Measurements from ENCODE around the gene FAM222B.

GRCh38 chr17:28716740-28717577, 125.6 kb downstream of the FAM222B start:
- TF ChIP-seq, protein P1, sequence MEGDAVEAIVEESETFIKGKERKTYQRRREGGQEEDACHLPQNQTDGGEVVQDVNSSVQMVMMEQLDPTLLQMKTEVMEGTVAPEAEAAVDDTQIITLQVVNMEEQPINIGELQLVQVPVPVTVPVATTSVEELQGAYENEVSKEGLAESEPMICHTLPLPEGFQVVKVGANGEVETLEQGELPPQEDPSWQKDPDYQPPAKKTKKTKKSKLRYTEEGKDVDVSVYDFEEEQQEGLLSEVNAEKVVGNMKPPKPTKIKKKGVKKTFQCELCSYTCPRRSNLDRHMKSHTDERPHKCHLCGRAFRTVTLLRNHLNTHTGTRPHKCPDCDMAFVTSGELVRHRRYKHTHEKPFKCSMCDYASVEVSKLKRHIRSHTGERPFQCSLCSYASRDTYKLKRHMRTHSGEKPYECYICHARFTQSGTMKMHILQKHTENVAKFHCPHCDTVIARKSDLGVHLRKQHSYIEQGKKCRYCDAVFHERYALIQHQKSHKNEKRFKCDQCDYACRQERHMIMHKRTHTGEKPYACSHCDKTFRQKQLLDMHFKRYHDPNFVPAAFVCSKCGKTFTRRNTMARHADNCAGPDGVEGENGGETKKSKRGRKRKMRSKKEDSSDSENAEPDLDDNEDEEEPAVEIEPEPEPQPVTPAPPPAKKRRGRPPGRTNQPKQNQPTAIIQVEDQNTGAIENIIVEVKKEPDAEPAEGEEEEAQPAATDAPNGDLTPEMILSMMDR (conservative IDR thresholded peaks at IDR 0.05; ENCODE audit: low read depth, low read length): no peak
- TF ChIP-seq POLR2A (IDR thresholded peaks at IDR 0.05; ENCODE audit: low read depth, low read length) (no peak), RFX5 (IDR thresholded peaks at IDR 0.05; ENCODE audit: low read depth, low read length) (no peak), NFE2L2 (IDR thresholded peaks at IDR 0.05; ENCODE audit: low read depth, low read length) (no peak), FOS (IDR thresholded peaks at IDR 0.05; ENCODE audit: low read depth, low read length) (no peak)
- TF ChIP-seq, protein P2, sequence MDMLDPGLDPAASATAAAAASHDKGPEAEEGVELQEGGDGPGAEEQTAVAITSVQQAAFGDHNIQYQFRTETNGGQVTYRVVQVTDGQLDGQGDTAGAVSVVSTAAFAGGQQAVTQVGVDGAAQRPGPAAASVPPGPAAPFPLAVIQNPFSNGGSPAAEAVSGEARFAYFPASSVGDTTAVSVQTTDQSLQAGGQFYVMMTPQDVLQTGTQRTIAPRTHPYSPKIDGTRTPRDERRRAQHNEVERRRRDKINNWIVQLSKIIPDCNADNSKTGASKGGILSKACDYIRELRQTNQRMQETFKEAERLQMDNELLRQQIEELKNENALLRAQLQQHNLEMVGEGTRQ (IDR thresholded peaks at IDR 0.05; ENCODE audit: low read depth, low read length): no peak

Data from IMR-90 (cell line).